Renal cortex interstitium (tissue), 11 donors: Measurements from ENCODE around the gene KLHL26. TPM values are rescaled to one million over a fixed set of nuclear protein-coding genes. Genes with fewer than 3 reads are reported as not detected.
A peak's percentile ranks its signal among the peaks of the same experiment; 100 is the strongest.

ENCODE experiments used
- DNase-seq, 11 donors: peaks; one replicate each; pipeline ENCODE4 v3.0.0-alpha.2; 2013; ENCODE audit warnings: low read depth in 9 of 11, low spot score in 4 of 11; ENCODE audit errors: extremely low read depth in 1 of 11
- polyA plus RNA-seq, 3 donors: library from polyadenylated mRNA; unstranded; fragments of 120-200 nt; gene quantifications; one replicate each; pipeline ENCODE4 v1.2.1, GENCODE V29; 2013; ENCODE audit not compliant: insufficient read length in 3 of 3

KLHL26 gene
- polyA plus RNA-seq, 3 donors = 4.7 to 11.4 (median 8.2) TPM

DNA sequence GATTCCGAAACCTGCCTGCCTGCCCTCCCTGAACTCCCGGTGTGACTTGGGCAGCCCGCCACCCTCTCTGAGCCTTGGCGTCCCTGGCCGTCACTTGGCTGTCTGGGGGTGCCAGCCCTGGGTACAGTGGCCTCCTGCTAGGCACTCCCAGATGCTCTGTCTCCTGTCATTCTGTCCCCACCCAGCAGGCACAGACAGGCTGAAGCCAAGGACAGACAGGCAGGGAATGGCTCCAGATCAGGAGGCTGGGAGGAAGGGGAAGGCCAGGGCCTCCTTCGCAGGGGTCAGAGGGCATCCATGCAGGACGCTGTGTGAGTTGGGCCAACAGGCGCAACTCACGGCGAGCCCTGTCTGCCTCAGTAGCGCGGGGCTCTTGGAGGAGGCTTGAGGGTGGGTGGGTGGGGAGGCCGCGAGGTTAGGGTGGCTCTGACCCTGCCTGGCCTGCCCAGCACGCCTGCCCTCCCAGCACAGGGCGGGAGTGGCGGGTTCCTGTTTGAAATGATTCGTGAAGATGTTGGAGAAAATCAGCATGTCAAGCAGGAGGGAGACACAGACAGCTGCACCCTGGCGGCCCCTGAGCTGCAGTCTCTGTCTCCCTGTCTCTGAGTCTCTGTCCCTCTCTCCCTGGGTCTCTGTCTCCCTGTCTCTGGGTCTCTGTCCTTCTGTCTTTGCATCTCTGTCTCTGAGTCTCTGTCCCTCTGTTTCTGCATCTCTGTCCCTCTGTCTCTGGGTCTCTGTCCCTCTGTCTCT lies 19.7 kb downstream of the KLHL26 start:
- no peak for DNase-seq

DNA sequence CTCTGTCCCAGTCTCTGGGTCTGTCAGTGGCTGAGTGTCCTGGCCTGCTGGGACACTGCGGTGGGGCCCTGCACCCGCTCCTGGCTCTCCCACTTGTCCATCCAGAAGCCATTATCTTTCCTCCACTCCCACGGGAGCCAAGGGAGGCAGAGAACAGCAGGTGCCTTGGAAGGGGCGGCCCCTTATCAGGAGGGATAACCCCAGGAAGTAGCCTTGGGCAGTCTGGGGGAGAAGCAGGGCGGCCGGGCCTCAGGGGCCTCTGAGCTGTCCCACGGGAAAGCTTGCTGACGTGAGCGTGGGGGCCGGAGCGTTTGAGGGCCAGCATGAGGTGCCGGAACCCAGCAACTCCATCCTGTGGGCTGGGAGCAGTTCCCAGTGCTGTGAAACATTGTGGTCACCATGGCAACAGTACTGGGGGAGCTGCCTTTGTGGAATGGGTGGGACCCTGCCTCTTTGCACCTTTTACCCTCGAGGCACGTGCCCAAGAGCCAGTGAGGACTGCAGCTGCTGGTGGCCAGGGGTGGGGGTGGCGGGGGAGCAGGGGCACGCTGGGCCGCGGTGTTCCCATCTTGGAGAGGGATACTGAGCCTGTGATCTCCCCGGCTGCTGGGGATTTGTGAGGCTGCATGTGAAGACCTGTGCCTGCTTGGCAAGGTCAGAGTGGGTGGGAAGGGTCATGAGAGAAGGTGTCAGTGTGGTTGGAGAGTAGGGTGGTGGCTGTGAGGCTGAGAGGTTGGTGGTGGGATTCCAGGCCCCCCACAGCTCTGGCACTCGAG lies 20.9 kb downstream of the KLHL26 start:
- DNase-seq = peak in 1 of 11 donors; percentile 64

DNA sequence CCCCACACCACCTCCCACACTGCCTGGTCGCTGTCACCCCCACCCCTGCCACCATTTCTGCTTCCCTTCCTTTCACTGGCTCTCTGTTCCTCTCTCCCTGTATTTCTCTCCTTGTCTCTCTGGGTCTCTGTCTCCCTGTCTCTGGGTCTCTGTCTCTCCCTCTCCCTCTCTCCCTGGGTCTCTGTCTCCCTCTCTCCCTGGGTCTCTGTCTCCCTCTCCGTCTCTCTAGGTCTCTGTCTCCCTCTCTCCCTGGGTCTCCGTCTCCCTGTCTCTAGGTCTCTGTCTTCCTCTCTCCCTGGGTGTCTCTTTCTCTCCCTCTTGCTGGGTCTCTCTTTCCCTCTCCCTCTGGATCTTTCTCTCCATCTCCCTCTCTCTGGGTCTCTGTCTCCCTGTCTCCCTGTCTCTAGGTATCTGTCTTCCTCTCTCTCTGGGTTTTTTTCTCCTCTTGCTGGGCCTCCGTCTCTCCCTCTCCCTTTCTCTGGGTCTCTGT lies 21.6 kb downstream of the KLHL26 start:
- DNase-seq = no peak

DNA sequence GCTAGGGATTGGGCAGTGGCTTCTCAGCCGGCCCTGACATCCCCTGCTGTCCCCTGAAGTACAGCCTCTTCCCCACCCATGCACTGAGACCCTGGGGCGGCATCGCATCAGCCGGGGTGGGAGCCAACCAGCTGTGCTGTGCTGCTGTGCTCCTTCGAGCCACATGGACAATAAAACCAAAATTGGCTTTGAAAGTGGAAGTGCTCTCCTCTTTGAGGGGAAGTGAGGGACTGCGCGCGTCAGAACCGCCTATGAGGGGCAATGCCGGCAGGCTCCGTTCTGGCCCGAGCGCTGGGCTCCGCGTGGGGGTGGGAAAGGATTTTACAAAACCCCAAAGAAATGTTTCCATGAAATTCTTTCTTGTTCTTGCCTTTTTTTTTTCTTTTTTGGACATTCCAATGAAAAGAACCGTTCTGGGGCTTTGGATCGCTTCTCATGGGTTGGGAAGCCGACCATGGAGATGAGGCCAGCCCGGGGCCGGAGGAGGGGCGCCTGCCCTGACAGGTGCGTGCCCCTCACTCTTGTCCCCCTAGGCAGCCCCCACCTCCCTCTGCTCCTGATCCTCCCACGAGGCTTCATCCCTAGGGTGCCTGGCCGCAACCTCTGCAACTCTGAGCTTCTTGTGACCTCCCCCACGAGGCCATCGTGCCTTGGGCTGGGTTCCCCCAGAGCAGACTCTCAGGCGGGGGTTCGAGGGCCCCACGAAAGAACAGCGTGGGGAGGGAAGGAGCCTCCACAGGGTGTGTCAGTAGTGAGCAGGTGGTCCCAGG lies 22.6 kb downstream of the KLHL26 start:
- DNase-seq = no peak

DNA sequence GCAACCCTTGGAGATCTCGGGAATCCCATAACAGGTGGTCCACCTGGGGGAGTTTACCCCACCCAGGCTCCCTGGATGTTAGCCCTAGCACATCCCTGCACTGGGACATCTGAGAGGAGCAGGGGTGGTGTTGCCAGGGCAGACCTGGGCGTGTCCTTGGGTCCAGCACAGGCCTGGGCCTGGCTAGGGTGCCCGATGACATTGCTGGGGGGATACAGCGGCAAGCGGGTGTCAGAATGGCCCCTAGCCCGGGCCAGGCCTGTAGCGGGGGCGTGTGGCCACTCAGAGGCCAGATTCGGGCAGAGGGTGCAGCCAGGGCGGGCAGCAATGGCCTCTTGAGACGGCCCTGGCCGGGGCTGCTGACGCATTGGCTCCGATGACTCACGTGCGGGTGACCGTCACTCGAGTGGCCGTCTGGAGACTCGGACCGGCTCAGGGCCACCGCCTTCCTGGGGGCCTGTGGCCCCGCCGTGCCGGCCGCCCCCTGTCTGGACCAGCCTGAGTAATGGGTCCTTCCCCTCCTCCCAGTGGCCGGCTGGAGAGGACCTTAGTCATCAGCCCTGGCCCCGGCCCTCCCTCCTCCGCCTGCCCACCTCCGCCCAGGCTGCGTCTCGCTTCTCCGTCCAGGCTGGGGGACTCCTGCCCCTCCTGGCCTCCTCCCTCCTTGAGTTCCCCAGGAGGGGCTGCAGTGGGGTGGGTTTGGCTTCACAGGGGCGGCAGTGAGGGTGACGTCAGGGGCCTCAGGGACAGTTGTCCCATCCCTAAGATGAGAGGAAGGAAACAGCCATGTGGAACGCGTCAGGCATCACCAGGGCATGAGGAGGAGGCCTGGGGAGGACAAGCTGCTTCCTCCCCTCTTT lies 23.5 kb downstream of the KLHL26 start:
- peak in 1 of 11 donors; percentile 43 for DNase-seq

DNA sequence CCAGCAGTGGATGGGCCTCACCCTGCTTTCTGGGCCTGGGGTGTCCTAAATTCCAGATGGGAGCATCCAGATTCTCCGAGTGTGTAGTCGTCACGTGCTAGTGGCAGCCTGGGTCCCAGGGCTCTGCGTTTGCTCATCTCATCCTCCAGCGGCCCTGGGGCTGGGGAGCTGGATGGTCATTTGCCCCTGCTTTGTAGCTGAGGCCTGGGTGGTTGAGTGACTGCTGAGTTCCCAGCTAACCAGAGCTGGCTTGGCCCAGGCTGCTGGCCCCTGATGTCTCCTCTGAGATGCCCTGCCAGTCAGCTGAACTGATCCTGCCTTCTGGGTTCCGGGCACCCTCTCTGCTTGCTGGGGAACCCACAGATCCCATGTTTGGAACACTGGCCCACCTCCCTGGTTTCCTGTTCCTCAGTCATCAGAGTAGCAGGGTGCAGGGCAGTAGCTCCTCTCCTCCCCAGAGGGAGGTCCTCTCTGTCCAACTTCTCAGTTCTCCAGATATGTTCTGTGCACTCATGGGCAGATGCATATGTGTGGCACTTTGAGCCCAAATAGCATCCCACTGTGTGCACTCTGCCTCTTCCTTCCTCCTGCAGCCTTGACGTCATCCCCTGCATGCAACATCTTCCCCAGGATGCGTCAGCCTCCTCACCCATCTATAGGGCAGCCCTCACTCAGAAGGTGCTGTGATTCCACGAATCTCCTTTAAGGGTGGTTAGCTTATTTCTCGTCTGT lies 24.3 kb downstream of the KLHL26 start:
- no peak for DNase-seq

DNA sequence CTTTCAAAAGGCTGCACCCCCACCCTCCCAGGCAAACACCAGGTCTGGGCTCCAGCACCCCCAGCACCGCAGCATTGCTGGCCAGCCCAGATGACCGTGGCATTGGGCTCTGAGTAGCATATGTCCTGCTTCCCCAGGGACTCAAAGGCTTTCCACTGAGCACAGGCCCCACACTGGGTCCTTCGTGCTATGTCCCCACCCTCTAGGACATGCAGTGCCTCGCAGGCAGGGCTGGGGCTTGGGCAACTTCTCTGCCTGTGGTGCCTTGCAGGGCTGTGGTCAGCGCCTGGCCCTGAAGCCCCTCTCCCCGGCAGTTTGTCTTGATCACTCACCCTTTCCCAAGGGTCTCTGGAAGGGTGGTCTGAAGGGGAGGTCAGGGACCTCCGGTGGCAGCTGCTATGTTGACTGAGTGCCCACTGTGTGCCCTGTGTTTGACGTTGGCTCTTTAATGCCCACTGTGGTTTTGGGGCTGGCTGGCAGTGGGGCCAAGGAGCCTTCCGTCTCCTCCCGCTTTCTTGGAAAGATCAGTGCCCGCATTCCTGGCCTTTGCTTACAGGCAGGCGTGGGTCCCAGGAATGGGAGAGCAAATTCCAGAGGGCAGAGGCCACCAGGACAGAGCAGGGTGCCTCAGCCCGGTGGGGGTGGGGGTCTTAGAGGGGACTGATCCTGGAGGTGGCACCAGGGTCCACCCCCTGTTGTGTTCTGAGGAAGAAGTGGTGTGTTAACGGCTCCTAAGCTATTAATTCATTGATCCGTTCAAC lies 26.3 kb downstream of the KLHL26 start:
- DNase-seq = no peak

DNA sequence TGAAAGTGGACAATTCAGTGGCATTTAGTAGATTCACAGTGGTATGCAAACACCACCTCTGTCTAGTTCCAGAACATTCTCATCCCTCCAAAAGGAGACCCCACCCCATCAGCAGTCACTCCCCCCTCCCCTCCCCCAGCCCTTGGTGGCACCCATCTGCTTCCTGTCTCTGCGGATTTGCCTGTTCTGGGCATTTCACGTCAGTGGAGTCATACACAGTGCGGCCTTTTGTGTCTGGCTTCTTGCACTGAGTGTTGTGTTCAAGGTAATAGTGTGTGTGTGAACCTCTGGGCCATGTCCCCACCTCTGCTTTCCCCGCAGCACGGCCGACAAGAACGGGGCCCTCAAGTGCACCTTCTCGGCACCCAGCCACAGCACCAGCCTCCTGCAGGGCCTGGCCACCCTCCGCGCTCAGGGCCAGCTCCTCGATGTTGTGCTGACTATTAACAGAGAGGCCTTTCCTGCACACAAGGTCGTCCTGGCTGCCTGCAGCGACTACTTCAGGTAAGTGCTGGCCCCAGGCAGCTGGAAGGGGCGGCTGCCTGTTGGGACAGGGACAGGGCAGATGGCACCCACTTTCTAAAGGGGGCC lies 27.2 kb downstream of the KLHL26 start:
- no peak for DNase-seq

DNA sequence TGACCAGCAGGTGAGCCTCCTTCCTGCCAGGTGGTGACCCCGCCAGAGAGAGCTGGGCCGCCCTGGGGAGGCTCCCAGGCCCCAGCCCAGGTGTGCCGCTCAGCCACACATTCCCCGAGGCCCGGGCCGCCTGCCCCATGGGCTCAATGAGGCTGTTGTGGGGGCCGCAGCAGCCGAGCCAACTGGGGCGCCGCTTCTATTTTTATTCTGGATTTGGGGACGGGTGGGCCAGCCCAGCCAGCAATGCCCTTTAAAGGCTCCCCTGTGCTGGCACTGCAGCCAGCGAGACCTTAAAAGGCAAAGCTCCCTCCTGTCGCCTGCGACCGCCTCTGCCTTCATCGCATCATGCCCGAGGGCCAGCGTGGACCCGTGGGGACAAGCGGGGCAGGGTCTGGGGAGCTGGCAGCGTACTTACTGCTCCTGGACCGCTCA lies 29.0 kb downstream of the KLHL26 start:
- DNase-seq = no peak

DNA sequence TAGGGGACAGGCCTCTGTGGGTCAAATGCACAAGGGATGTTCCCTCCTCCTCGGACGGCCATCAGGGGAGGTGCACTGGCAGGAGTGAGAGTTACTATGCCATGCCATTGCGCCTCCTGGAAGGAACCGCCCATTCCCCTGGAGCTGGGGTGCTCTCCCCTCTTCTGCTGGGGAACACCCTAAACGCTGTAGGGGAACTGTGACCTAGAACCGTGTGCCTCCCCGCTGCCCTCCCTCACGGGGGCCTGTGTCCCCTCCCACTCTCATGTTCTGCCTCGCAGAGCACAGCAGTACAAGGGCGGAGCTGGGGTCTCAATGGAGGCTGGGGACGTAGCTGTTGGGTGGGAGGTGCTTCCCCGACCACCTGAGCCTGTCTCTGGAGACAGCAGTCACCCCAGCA lies 29.5 kb downstream of the KLHL26 start:
- DNase-seq = no peak

DNA sequence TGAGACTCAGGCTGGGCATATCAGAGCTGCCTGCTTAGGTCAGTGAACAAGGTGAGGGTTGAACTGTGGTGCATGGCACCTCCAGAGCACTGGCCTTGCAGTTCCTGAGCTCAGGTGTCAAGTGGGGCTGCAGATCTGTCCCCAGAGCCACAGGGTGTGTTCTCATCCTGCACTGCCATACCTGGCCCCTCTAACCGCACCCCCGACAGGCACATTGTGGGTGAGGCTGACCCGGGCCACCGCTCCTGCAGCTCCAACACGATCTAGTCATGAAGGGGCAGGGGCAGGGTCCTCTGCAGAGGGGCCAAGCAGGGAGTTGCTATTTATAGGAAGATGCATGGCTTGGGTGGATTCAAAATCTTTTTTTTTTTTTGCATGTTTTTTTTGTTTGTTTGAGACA lies 30.0 kb downstream of the KLHL26 start:
- no peak for DNase-seq

DNA sequence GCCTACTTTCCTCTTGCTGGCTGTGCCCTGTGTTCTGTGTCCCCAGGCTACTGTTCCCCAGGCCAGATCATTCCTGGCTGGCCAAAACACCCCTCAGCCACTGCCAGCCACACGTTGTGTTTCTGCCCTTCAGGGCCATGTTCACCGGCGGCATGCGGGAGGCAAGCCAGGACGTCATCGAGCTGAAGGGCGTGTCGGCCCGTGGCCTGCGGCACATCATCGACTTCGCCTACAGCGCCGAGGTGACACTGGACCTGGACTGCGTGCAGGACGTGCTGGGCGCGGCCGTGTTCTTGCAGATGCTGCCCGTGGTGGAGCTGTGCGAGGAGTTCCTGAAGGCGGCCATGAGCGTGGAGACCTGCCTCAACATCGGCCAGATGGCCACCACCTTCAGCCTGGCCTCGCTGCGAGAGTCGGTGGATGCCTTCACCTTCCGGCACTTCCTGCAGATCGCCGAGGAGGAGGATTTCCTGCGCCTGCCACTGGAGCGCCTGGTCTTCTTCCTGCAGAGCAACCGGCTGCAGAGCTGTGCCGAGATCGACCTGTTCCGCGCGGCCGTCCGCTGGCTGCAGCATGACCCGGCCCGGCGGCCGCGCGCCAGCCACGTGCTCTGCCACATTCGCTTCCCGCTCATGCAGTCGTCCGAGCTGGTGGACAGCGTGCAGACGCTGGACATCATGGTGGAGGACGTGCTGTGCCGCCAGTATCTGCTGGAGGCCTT lies 30.9 kb downstream of the KLHL26 start:
- no peak for DNase-seq

DNA sequence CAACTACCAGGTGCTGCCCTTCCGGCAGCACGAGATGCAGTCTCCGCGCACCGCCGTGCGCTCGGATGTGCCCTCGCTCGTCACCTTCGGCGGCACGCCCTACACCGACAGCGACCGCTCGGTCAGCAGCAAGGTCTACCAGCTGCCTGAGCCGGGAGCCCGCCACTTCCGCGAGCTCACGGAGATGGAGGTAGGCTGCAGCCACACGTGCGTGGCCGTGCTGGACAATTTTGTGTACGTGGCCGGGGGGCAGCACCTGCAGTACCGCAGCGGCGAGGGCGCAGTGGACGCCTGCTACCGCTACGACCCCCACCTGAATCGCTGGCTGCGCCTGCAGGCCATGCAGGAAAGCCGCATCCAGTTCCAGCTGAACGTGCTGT lies 31.4 kb downstream of the KLHL26 start:
- DNase-seq = no peak

DNA sequence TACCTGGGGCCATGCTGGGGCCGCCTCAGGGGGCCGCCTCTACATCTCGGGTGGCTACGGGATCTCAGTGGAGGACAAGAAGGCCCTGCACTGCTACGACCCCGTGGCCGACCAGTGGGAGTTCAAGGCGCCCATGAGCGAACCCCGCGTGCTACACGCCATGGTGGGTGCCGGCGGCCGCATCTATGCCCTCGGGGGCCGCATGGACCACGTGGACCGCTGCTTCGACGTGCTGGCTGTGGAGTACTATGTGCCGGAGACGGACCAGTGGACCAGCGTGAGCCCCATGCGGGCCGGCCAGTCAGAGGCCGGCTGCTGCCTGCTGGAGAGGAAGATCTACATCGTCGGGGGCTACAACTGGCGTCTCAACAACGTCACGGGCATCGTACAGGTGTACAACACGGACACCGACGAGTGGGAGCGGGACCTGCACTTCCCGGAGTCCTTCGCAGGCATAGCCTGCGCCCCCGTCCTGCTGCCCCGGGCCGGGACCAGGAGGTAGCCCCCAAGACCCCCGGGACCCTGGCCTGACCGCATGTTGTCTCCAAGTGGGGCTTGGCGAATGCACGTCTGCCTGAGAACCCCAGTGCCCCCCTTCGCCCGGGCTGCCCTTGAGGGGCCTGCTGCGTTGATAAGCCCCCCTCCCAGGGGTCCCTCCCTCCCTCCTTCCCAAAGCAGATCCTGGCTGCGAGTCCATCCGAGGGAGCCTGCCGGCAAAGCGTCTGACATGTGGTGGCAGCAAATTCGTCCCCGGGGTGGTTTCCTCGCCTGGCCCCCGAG lies 32.1 kb downstream of the KLHL26 start:
- no peak for DNase-seq

DNA sequence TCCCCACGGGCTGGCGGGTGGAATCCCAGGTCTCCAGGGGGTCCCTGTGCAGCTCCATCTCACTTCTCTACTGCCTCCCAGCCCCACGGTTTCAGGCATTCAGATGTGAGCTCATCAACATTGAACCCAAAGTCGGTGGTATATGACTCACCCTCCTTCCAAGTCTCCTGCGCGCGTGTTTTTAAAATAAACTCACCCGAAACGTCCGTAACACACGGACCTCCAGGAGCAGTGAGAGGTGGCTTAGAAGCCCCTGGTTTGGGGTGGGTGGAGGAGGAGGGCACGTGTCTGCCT lies 32.6 kb downstream of the KLHL26 start:
- no peak for DNase-seq

DNA sequence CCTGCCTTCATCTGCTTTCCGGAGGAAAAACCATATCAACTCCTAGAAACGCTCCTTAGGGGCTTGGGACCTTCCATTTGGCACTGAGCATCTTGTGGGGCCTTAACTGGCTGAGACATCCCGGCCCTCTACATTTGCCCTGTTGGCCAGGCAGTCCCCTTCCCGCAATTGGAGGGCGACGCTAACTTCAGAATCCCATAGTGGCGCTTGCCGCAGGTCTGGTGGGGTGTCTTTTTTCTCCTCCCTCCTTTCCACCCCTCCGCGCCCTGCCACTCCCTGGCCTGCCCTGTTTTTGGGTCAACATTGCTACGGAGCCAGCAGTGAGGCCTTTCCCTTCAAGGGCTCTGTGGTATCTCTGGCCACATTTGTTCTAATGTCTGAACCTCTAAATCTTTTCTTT lies 33.1 kb downstream of the KLHL26 start:
- DNase-seq = no peak
